Activated naive CD8-positive, alpha-beta T cell treated with anti-CD3 and anti-CD28 coated beads, Interleukin-2, amount 10 ng/mL, durations not matched to agents 7 days and 5 days (primary cell): ENCODE measurements around the gene APBA1. TPM values are rescaled to one million over a fixed set of nuclear protein-coding genes. Genes with fewer than 3 reads are reported as not detected.

ENCODE experiments used
- ATAC-seq: fragments of 150-1000 bp; cut with Tn5 transposase; one replicate; pipeline ENCODE4 v1.10.0; 2021; ENCODE audit warnings: low read depth, moderate library complexity
- POLR2A ChIA-PET: fragments of 350-600 bp; sonication (Branson Sonifier 250); formaldehyde crosslinking; loops from one replicate; lab custom pipeline; 2021; ENCODE audit warnings: antibody characterized with exemption; lab: Charles Lee
- DNase-seq: peaks from one replicate; pipeline ENCODE4 v3.0.0; 2021
- H3K27ac Mint-ChIP-seq: one replicate; pipeline ENCODE4 v1.8.0; 2022; ENCODE audit warnings: mild to moderate bottlenecking, mixed read lengths
- H3K27me3 Mint-ChIP-seq: one replicate; pipeline ENCODE4 v1.8.0; 2022; ENCODE audit warnings: mild to moderate bottlenecking, moderate library complexity, mixed read lengths
- H3K36me3 Mint-ChIP-seq: one replicate; pipeline ENCODE4 v1.8.0; 2021; ENCODE audit warnings: mild to moderate bottlenecking, mixed read lengths
- H3K4me1 Mint-ChIP-seq: one replicate; pipeline ENCODE4 v1.8.0; 2021; ENCODE audit warnings: mixed read lengths
- H3K4me3 Mint-ChIP-seq: one replicate; pipeline ENCODE4 v1.8.0; 2022; ENCODE audit warnings: mild to moderate bottlenecking, moderate library complexity, mixed read lengths
- H3K9me3 Mint-ChIP-seq: one replicate; pipeline ENCODE4 v1.8.0; 2021; ENCODE audit warnings: mixed read lengths
- total RNA-seq, 2 experiments: library from RNA; stranded (reverse); gene quantifications; one replicate each; pipeline ENCODE4 v1.2.3, GENCODE V29; 2021

APBA1 gene
- total RNA-seq, 2 experiments from 2014 or later = 0.11 TPM

DNA sequence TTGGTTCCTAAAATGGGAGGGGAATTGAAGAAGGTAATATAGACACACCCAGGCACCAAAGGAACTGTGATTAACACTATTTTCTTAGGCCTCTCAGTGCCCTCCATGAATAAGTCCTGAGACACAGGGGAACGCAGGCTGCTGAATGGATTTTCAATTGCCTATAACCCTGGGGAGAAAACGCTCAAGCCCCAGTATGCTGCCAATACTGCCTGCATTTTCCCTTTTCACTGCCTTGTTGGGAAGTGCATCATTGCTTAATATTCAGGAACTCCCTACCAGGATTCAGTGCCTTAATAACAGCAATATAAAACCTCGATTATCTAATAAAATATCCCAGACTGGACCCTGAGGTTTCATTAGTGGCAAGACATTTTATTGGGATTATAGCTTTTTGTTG lies 25.4 kb downstream of the APBA1 start:
- DNase-seq (no peak), ATAC-seq (no peak)
- no peaks in the 10 kb centered on the region for H3K27me3 Mint-ChIP-seq
- no peaks in the 10 kb centered on the region for H3K4me1 Mint-ChIP-seq
- POLR2A ChIA-PET = no interaction called here
- H3K27ac Mint-ChIP-seq = no peak overlapping the region
- no peaks in the 10 kb centered on the region for H3K36me3 Mint-ChIP-seq
- no peaks in the 10 kb centered on the region for H3K9me3 Mint-ChIP-seq
- H3K4me3 Mint-ChIP-seq = no peak overlapping the region

DNA sequence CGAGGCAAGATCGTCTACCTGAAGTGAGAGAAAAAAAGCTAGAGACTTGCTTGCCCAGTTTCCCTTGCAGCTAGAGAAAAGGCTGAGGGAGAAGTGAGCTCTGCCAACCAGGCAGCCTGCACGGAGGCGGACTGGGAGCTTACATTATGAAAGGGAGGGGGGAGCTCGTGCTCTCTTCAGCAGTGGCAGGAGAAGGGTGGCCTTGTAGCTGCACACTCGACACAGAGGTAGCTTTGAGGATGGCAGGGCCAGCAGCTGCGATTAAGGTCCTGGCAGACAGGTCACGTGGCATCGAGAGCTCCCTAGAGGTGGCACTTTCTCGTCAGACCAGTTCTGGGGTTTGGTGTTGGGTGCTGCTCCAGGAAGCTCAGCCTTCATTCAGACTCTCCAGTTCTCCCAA lies 26.7 kb downstream of the APBA1 start:
- no peaks in the 10 kb centered on the region for H3K9me3 Mint-ChIP-seq
- H3K27me3 Mint-ChIP-seq = peaks cover 3% of the 10 kb centered on the region
- no peak overlapping the region for H3K27ac Mint-ChIP-seq
- H3K4me1 Mint-ChIP-seq = no peaks in the 10 kb centered on the region
- POLR2A ChIA-PET = no interaction called here
- no peak overlapping the region for H3K4me3 Mint-ChIP-seq
- H3K36me3 Mint-ChIP-seq = no peaks in the 10 kb centered on the region
- DNase-seq = no peak
- ATAC-seq = no peak

DNA sequence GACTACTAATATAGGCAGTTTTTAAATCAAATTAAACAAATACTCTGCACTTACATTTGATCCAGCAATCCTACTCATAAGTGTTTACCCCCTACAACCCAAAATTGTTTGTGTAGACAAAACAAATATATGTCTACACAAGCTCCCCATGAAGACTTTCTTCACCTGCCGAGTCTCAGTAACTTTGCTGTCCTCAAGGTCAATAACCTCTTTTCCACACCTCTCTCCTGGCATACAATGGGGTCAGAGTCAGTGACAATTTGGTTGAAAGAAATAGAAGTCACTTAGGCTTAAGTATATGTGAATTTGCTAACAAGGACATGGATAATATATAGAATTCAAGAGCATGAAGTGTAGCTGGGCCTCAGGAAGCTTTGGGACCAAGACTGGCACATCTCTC lies 29.1 kb downstream of the APBA1 start:
- ATAC-seq = no peak
- Mint-ChIP-seq H3K27ac (no peak overlapping the region), H3K4me3 (no peak overlapping the region), H3K27me3 (peaks cover 8% of the 10 kb centered on the region), H3K9me3 (no peaks in the 10 kb centered on the region), H3K36me3 (no peaks in the 10 kb centered on the region), H3K4me1 (no peaks in the 10 kb centered on the region)
- POLR2A ChIA-PET = no interaction called here
- no peak for DNase-seq

DNA sequence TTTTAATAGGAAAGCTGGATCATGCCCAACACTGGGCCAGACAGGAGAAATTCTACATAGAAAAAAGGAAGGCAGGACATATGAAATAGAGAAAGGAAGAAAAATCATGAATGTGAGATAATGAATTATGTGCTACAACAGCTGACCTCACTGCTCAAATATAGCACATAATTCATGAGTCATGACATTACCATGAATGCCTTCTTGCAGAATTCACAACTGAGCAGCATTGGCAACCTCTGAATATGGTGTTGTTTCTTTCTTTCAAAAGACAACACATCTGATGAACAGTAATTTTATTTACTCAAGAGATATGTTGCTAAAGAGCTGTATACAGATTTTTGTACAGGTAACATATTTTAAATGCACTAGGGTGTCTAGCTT lies 34.4 kb downstream of the APBA1 start:
- no peak overlapping the region for H3K4me3 Mint-ChIP-seq
- DNase-seq (no peak), ATAC-seq (no peak)
- H3K9me3 Mint-ChIP-seq = no peaks in the 10 kb centered on the region
- no peak overlapping the region for H3K27ac Mint-ChIP-seq
- H3K27me3 Mint-ChIP-seq = peaks cover 26% of the 10 kb centered on the region
- H3K36me3 Mint-ChIP-seq = no peaks in the 10 kb centered on the region
- POLR2A ChIA-PET = no interaction called here
- H3K4me1 Mint-ChIP-seq = no peaks in the 10 kb centered on the region

DNA sequence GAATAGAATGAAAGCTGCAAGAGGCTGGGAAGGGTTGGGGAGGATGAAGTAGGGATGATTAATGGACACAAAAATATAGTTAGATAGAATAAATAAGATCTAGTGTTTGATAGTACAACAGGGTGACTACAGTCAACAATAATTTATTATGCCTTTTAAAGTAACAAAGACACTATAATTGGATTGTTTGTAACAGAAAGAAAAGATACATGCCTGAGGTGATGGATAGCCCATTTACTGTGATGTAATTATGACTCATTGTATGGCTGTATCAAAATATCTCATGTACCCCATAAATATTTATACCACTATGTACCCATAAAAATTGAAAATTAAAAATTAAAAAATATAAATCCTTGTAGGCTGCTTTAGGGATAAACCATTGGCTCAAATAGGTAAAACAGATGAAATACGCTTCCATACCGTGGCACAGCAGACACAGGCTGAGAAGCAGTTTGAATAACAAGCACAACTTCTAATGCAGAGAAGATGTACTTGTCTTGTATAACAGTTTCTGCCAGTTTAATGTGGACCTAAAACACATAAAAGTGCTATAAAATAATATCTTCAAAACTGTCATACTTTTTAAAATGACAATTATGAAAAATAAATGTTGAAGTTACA lies 34.9 kb downstream of the APBA1 start:
- H3K4me1 Mint-ChIP-seq = no peaks in the 10 kb centered on the region
- H3K36me3 Mint-ChIP-seq = no peaks in the 10 kb centered on the region
- H3K27me3 Mint-ChIP-seq = peaks cover 26% of the 10 kb centered on the region
- no peak overlapping the region for H3K27ac Mint-ChIP-seq
- POLR2A ChIA-PET = no interaction called here
- H3K4me3 Mint-ChIP-seq = no peak overlapping the region
- no peak for DNase-seq
- no peaks in the 10 kb centered on the region for H3K9me3 Mint-ChIP-seq
- no peak for ATAC-seq

DNA sequence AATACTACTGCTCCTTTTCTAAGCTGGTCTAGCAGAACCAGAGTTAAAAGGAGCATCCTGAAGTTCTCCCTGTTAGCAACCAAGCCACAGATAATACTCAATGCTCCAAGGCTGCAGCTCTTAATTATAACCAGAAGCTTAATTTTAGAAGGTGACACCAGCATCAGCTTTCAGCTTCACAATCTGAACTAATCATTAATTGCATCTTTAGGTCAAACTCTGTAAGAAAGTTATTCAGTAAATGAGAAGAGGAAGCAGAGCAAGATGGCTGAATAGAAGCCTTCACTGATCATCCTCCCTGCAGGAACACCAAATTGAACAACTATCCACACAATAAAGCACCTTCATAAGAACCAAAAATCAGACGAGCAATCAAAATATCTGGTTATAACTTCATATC lies 38.5 kb downstream of the APBA1 start:
- POLR2A ChIA-PET = no interaction called here

DNA sequence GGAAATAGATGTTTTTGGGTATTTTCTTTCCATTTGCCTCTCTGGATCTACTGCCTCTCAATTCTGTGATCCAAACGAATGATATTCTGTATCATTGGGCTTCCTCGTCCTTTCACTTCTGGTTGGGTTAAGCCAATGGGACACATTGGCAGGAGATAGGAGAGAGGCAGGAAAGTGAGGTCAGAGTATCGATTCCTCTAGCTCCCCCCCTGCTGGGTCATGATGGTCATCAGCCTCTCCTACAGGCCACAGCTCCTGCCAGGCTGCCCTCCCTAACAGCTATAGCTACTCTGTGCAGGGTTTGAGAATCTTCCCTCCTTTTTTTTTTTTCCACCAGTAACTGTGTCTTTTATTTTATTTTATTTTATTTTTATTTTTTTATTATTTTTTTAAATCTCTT lies 39.4 kb downstream of the APBA1 start:
- no peak for ATAC-seq
- POLR2A ChIA-PET = no interaction called here

More for the DNA sequence above, 38.5 kb downstream of the APBA1 start:
- no peaks in the 10 kb centered on the region for H3K9me3 Mint-ChIP-seq
- DNase-seq = no peak
- H3K27me3 Mint-ChIP-seq = peaks cover 18% of the 10 kb centered on the region
- no peak overlapping the region for H3K4me3 Mint-ChIP-seq
- H3K36me3 Mint-ChIP-seq = no peaks in the 10 kb centered on the region
- no peak for ATAC-seq
- H3K4me1 Mint-ChIP-seq = no peaks in the 10 kb centered on the region
- no peak overlapping the region for H3K27ac Mint-ChIP-seq

DNA sequence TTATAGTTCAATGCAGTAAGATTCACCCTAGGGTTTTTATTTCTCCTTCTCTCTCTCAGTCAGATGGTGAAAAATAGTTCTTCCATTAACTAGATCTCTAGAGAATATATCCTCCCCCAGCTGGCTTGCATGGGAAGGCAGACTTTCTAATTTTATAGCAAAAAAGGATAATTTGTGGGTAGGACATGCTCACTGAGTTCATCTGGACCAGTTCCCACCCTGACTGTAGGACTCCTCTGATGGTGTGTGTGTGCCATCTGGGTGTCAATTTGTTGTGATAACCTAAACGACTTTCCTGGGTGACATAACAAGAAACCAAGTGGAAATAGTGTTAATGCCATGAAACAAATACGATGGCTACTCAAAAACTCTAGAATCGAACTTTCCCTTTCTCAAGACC lies 44.9 kb downstream of the APBA1 start:
- no peak overlapping the region for H3K4me3 Mint-ChIP-seq
- H3K9me3 Mint-ChIP-seq = no peaks in the 10 kb centered on the region
- H3K4me1 Mint-ChIP-seq = no peaks in the 10 kb centered on the region
- H3K27me3 Mint-ChIP-seq = peaks cover 10% of the 10 kb centered on the region
- H3K36me3 Mint-ChIP-seq = no peaks in the 10 kb centered on the region
- ATAC-seq (no peak), DNase-seq (no peak)
- POLR2A ChIA-PET = no interaction called here
- H3K27ac Mint-ChIP-seq = no peak overlapping the region

More for the DNA sequence above, 39.4 kb downstream of the APBA1 start:
- no peak overlapping the region for H3K27ac Mint-ChIP-seq
- DNase-seq = no peak
- no peak overlapping the region for H3K4me3 Mint-ChIP-seq
- H3K4me1 Mint-ChIP-seq = no peaks in the 10 kb centered on the region
- no peaks in the 10 kb centered on the region for H3K9me3 Mint-ChIP-seq
- H3K27me3 Mint-ChIP-seq = peaks cover 21% of the 10 kb centered on the region
- H3K36me3 Mint-ChIP-seq = no peaks in the 10 kb centered on the region

DNA sequence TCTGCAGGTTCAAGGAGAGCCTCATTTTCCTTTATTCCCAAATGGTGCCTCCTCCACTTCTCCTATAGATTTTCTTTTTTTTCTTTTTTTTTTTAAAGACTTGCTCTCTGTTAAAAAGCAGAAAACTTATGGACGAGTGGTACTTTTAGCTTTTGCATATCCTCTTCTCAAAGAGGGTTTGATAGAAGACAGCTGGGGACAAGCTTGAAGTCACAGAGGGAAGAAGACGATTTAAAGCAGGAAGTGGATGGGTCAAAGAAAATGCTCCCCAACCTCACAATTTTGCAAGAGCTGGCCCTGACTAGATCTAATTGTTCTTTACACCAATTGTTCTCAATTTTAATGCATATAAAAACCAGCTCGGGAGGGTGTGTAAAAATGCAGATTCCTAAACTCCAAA lies 48.9 kb downstream of the APBA1 start:
- no peak for ATAC-seq
- Mint-ChIP-seq H3K4me1 (no peaks in the 10 kb centered on the region), H3K4me3 (no peak overlapping the region), H3K27me3 (peaks cover 10% of the 10 kb centered on the region), H3K27ac (no peak overlapping the region), H3K36me3 (no peaks in the 10 kb centered on the region), H3K9me3 (peaks cover under 1% of the 10 kb centered on the region)
- DNase-seq = no peak
- POLR2A ChIA-PET = no interaction called here

DNA sequence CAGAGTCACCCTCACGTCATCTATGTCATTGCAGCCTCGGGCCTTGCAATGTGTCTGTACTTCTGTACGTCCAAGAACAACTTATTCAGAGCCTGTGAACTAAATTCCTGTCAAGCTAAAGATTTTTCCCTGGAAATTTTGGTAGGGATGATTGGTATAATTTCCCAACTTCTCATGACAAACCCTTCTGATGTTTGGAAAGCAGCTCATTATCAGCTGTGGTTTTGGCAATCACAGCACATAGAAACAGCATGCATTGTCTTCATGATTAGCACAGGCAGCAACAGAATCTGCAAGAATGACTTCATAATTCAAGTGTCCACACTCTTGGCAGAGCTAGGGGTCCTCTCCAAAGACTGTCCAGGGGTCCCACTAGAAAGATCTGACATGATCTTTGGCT lies 49.5 kb downstream of the APBA1 start:
- H3K27me3 Mint-ChIP-seq = peaks cover 7% of the 10 kb centered on the region
- DNase-seq = no peak
- H3K9me3 Mint-ChIP-seq = peaks cover 2% of the 10 kb centered on the region
- H3K4me3 Mint-ChIP-seq = no peak overlapping the region
- POLR2A ChIA-PET = no interaction called here
- H3K27ac Mint-ChIP-seq = no peak overlapping the region
- ATAC-seq = no peak
- no peaks in the 10 kb centered on the region for H3K4me1 Mint-ChIP-seq
- no peaks in the 10 kb centered on the region for H3K36me3 Mint-ChIP-seq

DNA sequence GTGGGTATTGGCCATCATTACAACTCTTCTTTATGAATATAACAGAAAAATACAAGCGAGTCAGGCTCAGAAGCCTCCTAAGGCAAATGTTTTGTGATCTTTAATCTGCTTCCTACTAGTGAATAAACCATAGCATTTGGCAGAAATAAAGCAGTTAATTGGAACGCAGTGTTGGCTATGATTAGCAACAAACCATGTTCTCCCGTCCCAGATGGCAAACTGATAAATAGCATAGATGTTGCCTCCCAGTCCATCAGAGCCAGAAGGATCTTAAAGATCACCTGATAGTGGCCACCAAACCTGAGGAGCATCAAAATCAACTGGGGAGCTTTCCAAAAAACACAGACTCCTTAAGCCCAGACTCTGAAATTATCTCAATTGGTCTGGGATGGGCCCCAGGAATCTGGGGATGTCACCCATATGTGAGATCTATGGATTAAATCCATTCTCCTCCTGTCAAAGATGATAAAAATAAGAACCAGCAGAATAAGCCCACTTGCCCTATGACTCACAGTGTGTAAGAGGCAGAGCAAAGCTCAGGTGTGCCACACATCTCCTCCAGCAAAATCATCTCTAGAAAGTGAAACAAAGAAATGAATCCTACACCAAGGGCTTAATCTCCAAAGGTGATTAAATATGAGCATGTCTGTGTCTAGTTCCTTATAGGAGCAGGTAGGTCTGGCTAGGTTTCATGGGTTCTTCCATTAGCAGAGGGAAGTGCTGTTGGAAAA lies 50.3 kb downstream of the APBA1 start:
- Mint-ChIP-seq H3K9me3 (peaks cover 2% of the 10 kb centered on the region), H3K4me3 (no peak overlapping the region), H3K36me3 (no peaks in the 10 kb centered on the region), H3K27ac (no peak overlapping the region), H3K27me3 (peaks cover 4% of the 10 kb centered on the region), H3K4me1 (no peaks in the 10 kb centered on the region)
- POLR2A ChIA-PET = no interaction called here
- ATAC-seq (no peak), DNase-seq (no peak)

DNA sequence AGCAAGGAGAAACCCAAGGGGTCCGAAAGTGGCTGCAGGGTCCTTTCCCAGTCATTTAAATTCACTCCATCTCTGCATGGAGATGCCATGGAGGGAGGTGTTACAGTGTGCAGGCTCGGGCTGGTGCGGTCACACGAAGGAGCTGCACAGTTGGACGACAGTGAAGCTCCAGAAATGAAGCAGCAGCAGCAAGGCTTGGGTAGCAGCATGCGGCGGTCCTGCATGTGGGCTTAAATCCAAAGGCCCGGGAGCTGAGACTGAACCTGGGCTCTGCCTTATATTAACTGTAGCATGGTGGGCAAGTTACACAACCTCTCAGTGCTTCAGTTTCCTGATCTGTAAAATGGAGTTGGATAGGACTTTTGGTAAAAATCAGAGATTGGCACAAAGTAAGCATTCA lies 51.4 kb downstream of the APBA1 start:
- Mint-ChIP-seq H3K4me1 (no peaks in the 10 kb centered on the region), H3K36me3 (no peaks in the 10 kb centered on the region), H3K9me3 (peaks cover 2% of the 10 kb centered on the region), H3K27ac (no peak overlapping the region), H3K27me3 (peaks cover 7% of the 10 kb centered on the region), H3K4me3 (no peak overlapping the region)
- no peak for DNase-seq
- POLR2A ChIA-PET = no interaction called here
- no peak for ATAC-seq

DNA sequence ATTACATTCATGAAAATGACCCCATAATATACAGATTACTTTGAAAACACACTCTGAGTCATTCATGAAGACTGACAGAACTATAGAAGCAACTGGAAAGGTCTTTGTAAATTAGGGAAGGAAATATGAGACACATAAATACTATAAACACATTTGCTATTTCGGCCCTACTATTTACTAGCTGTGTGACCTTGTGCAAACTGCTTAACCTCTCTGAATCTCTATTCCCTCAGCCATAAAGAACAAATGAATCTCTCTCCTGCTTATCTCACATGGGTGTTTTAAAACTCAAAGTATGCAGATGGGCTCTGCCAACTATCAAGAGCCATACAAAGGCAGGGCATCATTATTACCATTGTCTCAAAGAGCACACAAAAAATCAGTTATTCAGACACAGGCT lies 52.9 kb downstream of the APBA1 start:
- Mint-ChIP-seq H3K4me3 (no peak overlapping the region), H3K9me3 (peaks cover 2% of the 10 kb centered on the region), H3K27me3 (peaks cover 10% of the 10 kb centered on the region), H3K4me1 (no peaks in the 10 kb centered on the region), H3K36me3 (no peaks in the 10 kb centered on the region), H3K27ac (no peak overlapping the region)
- POLR2A ChIA-PET = no interaction called here
- DNase-seq (no peak), ATAC-seq (no peak)

DNA sequence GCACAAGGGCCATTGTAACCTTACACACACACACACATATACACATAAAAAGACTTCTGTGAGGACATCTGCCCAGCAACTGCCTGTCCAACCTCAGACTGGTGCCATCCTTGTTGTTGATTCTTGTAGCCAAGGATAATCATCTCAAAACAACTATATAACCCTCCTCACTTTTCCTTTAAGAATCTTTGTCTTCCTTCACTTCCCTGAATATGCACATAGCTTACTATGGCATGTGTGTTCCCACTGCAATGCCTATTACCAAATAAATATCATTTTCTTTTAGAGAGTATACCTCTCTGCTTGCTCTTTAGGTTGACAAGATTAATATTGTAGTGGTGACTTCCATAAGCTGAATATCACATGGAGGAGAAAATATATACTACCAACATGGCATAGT lies 55.2 kb downstream of the APBA1 start:
- DNase-seq (no peak), ATAC-seq (no peak)
- POLR2A ChIA-PET = no interaction called here
- Mint-ChIP-seq H3K27ac (no peak overlapping the region), H3K9me3 (peaks cover 2% of the 10 kb centered on the region), H3K27me3 (peaks cover 5% of the 10 kb centered on the region), H3K36me3 (no peaks in the 10 kb centered on the region), H3K4me3 (no peak overlapping the region), H3K4me1 (no peaks in the 10 kb centered on the region)
